Measurements from ENCODE around the gene CAP2. TPM values are rescaled to one million over a fixed set of nuclear protein-coding genes. Genes with fewer than 3 reads are reported as not detected.

CAP2 gene
- total RNA-seq, 4 donors from 2014 or later: 1.4 to 2.9 (median 2.2) TPM

DNA sequence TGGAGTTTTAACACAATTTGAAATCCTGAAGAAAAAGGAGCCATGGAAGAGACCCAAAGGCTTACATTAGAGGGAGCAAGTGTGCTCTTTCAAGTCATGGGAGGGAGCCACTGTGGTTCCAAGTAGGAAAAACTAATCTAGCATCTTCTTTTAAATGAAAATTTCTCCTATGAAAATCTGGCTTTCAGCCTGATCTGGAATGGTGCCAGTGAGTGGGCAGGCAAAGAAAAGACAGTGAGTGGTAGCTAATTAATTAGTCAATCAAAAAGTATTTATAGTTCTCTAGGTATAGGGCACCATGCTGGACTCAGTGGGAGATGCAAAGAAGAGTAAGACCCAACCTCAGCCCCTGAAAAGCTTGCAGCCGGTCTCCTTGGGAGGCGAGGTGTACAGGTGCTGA, 21.9 kb downstream of the CAP2 start:
- no peaks in the 10 kb centered on the region for H3K9me3 ChIP-seq
- H3K4me1 ChIP-seq: peaks cover 4% of the 10 kb centered on the region
- no peak overlapping the region for H3K4me3 ChIP-seq
- WGBS: 74% methylated on average over 2 of the region's 2 CpGs
- H3K27ac ChIP-seq: no peak overlapping the region
- H3K27me3 ChIP-seq: no peaks in the 10 kb centered on the region
- DNase-seq (ENCODE audit: low spot score in 2 of 2): no peak
- no peaks in the 10 kb centered on the region for H3K36me3 ChIP-seq
- TF ChIP-seq EP300 (IDR thresholded peaks at IDR 0.05) (no peak), POLR2A (IDR thresholded peaks at IDR 0.05) (no peak), POLR2AphosphoS5 (IDR thresholded peaks at IDR 0.05) (no peak)
- TF ChIP-seq, protein P1, sequence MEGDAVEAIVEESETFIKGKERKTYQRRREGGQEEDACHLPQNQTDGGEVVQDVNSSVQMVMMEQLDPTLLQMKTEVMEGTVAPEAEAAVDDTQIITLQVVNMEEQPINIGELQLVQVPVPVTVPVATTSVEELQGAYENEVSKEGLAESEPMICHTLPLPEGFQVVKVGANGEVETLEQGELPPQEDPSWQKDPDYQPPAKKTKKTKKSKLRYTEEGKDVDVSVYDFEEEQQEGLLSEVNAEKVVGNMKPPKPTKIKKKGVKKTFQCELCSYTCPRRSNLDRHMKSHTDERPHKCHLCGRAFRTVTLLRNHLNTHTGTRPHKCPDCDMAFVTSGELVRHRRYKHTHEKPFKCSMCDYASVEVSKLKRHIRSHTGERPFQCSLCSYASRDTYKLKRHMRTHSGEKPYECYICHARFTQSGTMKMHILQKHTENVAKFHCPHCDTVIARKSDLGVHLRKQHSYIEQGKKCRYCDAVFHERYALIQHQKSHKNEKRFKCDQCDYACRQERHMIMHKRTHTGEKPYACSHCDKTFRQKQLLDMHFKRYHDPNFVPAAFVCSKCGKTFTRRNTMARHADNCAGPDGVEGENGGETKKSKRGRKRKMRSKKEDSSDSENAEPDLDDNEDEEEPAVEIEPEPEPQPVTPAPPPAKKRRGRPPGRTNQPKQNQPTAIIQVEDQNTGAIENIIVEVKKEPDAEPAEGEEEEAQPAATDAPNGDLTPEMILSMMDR (IDR thresholded peaks at IDR 0.05): no peak

DNA sequence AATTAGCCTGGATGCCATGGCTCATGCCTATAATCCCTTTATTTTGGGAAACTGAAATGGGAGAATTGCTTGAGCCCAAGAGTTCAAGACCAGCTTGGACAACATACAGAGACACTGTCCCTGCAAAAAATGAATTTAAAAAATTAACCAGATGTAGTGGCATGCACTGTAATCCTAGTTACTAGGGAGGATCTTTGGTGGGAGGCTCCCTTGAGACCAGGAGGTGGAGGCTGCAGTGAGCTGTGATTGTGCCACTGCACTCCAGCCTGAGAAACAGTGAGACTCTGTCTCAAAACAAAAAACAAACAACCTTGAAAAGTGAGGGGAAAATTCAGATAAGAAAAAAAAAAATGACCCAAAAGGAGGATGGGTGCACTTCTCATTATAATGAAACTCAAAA, 23.4 kb downstream of the CAP2 start:
- H3K4me3 ChIP-seq: no peak overlapping the region
- no peaks in the 10 kb centered on the region for H3K27me3 ChIP-seq
- H3K9me3 ChIP-seq: no peaks in the 10 kb centered on the region
- TF ChIP-seq EP300 (IDR thresholded peaks at IDR 0.05) (no peak), POLR2A (IDR thresholded peaks at IDR 0.05) (no peak), POLR2AphosphoS5 (IDR thresholded peaks at IDR 0.05) (no peak)
- TF ChIP-seq, protein P1 (IDR thresholded peaks at IDR 0.05): no peak
- no peak for DNase-seq (ENCODE audit: low spot score in 2 of 2)
- peaks cover 4% of the 10 kb centered on the region for H3K4me1 ChIP-seq
- H3K36me3 ChIP-seq: no peaks in the 10 kb centered on the region
- no peak overlapping the region for H3K27ac ChIP-seq

DNA sequence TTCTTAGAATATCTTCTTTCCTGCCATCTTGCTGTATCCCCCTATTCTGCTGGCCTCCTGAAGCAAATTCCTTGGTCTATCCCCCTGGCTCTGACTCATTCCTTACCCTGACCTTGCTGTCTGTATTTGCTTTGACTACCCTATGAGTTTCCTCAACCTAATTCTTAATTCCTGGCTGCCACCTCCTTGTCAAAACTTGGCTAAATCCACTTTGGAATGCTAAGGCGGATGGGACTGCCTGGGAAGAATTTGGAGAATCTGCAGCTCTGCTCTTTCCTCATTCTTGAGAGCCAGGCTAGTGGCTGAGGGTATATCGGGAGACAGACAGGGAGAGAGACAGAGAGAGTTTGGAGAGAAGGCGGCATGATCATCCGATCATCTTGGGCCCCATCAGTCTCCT, 24.4 kb downstream of the CAP2 start:
- H3K4me1 ChIP-seq: peaks cover 4% of the 10 kb centered on the region
- no peaks in the 10 kb centered on the region for H3K36me3 ChIP-seq
- TF ChIP-seq, protein P1 (IDR thresholded peaks at IDR 0.05): no peak
- no peak for TF ChIP-seq EP300 (IDR thresholded peaks at IDR 0.05)
- TF ChIP-seq POLR2AphosphoS5 (IDR thresholded peaks at IDR 0.05): no peak
- no peak for TF ChIP-seq POLR2A (IDR thresholded peaks at IDR 0.05)
- WGBS: 69% methylated on average over 4 of the region's 4 CpGs
- no peaks in the 10 kb centered on the region for H3K27me3 ChIP-seq
- DNase-seq (ENCODE audit: low spot score in 2 of 2): no peak
- peak overlapping the region; percentile 72 for H3K27ac ChIP-seq
- H3K4me3 ChIP-seq: no peak overlapping the region
- H3K9me3 ChIP-seq: no peaks in the 10 kb centered on the region

DNA sequence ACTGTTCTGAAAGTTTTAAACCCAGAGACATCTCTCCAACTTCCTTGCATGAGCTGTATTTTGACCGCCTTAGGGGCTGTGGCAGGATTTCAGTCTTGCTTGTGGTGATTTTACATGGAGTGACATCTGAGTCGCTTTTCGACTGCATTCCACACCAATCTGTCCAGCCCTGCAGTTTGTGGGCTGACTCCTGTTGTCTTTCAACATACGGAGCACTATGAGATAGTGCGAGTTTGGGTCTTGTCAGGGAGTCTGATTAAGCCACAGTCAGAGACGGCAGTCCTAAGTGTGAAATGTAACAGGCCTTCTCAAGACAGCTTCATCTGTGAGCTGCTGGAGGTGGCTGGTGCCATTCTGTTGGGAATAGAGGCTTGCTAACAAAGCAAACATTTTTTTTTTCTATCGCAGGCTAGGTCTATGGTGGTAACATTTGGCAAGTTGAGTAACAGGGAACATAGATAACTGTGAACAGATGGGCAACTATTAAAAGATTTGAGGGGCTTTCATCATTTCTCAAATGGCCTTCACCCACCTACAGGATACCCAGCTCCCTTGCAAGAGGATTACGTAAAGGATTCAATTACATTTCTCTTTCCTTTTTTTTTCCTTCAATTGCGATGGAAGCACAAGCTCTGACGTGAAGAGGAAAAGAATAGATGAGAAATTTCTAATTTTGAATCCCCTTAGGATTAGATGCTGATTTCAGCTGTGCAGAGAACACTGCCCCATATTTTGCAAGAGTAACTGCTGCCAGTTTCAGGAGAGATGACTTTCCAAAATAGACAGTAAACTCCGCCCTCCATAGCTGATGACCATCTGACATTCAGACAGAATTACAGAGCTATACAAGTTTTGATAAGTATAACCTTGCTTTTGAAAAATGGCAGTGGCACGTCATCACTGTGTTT, 25.1 kb downstream of the CAP2 start:
- no peak for TF ChIP-seq POLR2A (IDR thresholded peaks at IDR 0.05)
- TF ChIP-seq, protein P1 (IDR thresholded peaks at IDR 0.05): peak in 1 of 2 donors; percentile 22
- Histone ChIP-seq H3K4me3 (no peak overlapping the region), H3K27me3 (no peaks in the 10 kb centered on the region), H3K9me3 (no peaks in the 10 kb centered on the region), H3K4me1 (peaks cover 4% of the 10 kb centered on the region), H3K27ac (peak overlapping the region; percentile 72), H3K36me3 (no peaks in the 10 kb centered on the region)
- WGBS: 54% methylated on average over 12 of the region's 12 CpGs
- no peak for DNase-seq (ENCODE audit: low spot score in 2 of 2)

DNA sequence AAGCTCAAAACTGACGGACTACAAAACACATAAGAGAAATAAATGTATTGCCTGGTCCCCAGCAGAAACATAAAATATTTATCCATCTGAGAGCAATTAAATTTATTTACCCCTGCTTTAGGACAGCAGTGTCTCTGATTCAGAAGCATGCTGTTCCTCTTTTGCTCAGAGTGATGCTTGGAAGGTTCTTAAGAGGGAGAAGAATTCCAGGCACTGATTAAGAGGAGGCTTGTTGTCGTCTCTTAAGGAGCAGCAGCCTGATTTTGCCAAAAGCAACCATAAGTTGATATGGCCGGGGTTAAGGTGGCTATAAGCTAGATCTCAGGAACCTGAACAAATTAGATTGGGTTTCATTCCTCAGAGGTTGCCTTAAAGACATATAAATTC, 25.8 kb downstream of the CAP2 start:
- WGBS: 73% methylated on average over 3 of the region's 3 CpGs
- no peak for DNase-seq (ENCODE audit: low spot score in 2 of 2)
- H3K27ac ChIP-seq: peak overlapping the region; percentile 43

More for the DNA sequence above, 25.8 kb downstream of the CAP2 start:
- H3K27me3 ChIP-seq: no peaks in the 10 kb centered on the region
- no peak overlapping the region for H3K4me3 ChIP-seq
- no peaks in the 10 kb centered on the region for H3K36me3 ChIP-seq
- peaks cover 4% of the 10 kb centered on the region for H3K4me1 ChIP-seq
- no peaks in the 10 kb centered on the region for H3K9me3 ChIP-seq
- TF ChIP-seq POLR2A (IDR thresholded peaks at IDR 0.05) (no peak), EP300 (IDR thresholded peaks at IDR 0.05) (no peak), POLR2AphosphoS5 (IDR thresholded peaks at IDR 0.05) (no peak)
- TF ChIP-seq, protein P1 (IDR thresholded peaks at IDR 0.05): no peak

Measured in suprapubic skin (tissue), 4 donors.